WI38 (cell line): Measurements from ENCODE around the gene SORT1.
"Not testable (repeated sequence)": the region's sequence is repeated elsewhere in the genome, so short reads cannot be mapped to it uniquely, and the experiment has no call there.

ENCODE experiments used
- H3K4me3 ChIP-seq: 2 replicates; pipeline ENCODE4 v1.5.1; 2011; ENCODE audit warnings: low read depth, mild to moderate bottlenecking, control low read depth, low read length
- TF ChIP-seq, protein P1 (sequence below): IDR thresholded peaks from 2 replicates; pipeline ENCODE4 v1.5.1; 2012; ENCODE audit warnings: low read depth, mild to moderate bottlenecking, control low read depth, low read length

The SORT1 gene

DNA sequence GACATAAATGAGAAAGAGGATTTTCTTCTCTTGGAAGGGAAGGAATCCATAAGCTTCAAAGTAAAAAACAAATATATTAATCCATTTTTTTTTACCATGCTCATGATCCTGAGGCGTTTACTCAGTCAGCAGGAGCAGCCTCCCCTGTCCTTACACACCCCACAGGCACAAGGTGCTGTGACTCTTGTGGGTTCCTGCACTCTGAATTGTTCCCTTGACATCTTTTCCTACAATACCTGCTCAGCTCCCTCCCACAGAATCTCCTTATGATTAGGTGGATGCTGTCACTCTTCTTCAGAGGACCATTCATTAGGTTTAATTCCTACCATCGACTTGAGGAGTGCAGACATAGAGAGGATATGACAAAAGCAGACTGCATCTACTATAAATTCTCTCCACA, 104.7 kb downstream of the SORT1 start:
- TF ChIP-seq, protein P1, sequence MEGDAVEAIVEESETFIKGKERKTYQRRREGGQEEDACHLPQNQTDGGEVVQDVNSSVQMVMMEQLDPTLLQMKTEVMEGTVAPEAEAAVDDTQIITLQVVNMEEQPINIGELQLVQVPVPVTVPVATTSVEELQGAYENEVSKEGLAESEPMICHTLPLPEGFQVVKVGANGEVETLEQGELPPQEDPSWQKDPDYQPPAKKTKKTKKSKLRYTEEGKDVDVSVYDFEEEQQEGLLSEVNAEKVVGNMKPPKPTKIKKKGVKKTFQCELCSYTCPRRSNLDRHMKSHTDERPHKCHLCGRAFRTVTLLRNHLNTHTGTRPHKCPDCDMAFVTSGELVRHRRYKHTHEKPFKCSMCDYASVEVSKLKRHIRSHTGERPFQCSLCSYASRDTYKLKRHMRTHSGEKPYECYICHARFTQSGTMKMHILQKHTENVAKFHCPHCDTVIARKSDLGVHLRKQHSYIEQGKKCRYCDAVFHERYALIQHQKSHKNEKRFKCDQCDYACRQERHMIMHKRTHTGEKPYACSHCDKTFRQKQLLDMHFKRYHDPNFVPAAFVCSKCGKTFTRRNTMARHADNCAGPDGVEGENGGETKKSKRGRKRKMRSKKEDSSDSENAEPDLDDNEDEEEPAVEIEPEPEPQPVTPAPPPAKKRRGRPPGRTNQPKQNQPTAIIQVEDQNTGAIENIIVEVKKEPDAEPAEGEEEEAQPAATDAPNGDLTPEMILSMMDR, result no peak
- H3K4me3 ChIP-seq, result no peak overlapping the region

DNA sequence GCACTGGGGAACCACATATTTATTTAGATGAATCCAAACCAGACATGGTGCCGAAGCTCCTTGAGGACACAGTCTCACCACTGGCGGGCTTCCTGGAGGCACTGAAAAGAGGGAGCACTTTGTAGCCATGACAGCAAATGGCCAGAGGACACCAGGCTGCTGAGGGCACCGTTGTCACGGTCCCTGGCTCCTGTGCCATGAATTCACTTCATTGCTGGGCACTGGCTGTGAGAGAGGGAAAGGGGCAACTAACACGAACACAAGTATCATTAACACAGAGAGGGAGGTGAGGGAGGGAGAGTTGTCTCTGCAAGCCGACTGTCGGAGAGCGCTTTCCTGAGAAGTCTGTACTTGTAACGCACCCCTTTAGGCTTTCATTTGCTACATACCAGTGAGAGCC, 105.4 kb downstream of the SORT1 start:
- TF ChIP-seq, protein P1, result no peak
- no peak overlapping the region for H3K4me3 ChIP-seq

DNA sequence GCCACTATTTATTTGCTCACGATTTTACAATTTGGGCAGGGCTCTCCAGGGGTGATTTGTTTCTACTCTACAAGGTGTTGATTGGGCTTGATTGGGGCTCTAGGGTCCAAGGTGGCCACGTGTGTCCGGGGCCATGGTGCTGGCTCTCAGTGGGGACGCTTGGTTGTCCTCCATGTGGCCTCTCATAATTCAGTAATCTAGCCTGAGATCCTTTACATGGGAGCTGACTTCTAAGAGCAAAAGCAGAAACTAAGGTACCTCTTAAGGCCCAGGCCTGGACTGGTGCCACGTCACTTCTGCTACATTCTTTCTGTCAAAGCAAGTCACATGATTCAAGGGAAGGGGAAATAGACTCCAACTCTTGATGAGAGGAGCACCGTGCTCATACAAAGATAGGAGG, 106.7 kb downstream of the SORT1 start:
- TF ChIP-seq, protein P1, result no peak
- H3K4me3 ChIP-seq, result no peak overlapping the region

DNA sequence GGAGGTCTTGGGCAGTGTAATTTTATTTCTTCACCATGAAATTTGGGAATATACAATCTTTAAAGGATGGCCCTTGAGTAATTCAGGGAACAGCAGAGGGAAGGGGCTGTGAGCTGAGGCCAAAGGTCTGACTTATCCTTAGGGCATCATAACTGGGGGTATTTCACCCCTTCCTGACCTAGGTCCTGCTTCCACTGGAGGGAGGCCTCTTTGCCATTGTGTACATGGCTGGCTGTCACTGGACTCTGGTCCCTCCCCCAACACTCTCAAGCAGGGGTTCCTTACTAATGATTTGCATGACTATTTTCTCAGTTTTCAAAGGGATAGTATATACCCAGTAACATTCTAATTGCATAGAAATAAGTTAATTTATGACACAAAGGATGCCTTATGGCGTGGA, 107.6 kb downstream of the SORT1 start:
- TF ChIP-seq, protein P1, result no peak
- no peak overlapping the region for H3K4me3 ChIP-seq

DNA sequence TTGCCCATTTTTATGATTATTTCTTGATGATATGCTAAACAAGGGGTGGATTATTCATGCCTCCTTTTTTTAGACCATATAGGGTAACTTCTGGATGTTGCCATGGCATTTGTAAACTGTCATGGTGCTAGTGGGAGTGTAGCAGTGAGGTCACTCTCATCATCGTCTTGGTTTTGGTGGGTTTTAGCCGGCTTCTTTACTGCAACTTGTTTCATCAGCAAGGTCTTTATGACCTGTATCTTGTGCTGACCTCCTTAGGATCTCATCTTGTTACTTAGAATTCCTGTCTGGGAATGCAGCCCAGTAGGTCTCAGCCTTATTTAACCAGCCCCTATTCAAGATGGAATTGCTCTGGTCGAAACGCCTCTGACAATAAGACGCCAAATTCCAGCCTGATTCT, 111.0 kb downstream of the SORT1 start:
- not testable (repeated sequence) for H3K4me3 ChIP-seq

DNA sequence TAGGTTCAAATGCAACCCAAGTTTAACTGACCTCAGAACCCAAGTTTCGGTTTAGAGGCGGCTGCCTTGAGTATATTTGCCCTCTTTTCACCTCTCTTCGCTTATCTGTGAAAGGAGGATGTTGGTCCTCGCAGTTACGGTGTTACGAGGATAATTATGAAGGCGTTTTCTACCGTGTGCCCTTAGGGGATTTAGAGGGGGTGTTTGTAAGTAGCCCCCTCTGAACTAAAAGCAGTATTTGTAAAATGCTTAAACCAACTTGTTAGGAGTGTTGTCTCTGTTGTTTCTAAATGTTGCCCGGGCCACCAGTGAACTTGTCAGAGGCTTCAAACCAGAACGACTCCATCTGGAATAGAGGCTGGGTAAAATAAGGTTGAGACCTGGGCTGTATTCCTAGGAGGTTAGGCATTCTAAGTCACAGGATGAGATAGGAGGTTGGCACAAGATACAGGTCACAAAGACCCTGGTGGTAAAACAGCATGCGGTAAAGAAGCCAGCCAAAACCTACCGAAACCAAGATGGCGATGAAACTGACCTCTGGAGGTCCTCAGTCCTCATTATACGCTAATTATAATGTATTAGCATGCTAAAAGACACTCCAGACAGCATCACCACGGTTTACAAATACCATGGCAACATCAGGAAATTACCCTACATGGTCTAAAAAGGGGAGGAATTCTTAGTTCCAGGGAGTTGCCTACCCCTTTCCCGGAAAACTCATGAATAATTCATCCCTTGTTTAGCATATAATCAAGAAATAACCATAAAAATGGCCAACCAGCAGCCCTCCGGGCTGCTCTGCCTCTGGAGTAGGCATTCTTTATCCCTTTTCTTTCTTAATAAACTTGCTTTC, 113.7 kb downstream of the SORT1 start:
- H3K4me3 ChIP-seq, result peak overlapping the region; percentile 87
- TF ChIP-seq, protein P1, result no peak

DNA sequence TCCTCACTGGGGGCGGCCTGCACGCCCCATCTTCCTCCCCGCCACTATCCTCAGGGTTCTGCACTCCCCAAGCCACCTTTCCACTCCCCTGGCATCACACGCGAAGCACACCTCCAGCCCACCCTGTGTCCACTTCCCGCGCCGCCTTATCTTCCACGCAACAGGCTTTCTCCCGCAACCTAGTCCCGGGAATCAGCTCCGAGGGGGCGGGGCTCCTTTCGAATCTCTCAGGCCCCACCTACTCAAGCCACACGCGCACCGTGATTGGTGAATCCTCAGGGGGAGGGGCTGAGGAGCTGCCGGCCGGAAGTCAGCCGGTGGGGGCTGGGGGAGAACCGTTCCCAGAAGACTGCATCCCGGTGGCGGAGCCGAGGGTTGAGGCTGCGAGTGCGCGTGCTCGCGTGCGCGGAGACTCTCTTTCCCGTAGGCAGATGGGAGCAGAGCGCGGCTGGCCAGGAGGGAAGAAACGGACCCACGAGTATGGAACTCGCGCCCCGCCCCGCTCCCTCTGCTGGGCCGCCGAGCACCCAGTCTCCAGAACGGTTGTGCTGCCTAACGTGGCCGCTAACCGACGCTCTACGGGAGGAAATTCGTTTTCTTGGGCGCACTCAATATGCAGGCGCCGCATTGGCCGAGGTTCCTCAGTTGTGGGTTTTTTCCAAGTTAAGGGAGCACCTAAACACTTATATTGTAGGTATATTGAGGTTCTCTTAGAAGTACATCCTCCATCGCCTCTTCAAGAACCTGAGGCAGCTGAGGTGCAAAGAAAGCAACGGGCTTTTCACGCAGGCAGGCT, 114.6 kb downstream of the SORT1 start, which contains the start of gene PSRC1:
TSS of gene PSRC1 (minus strand) at position 194 of the 796 bp plus-strand sequence.
- TF ChIP-seq, protein P1, result peak; percentile 42
- peak within 1 kb of the TSS; percentile 87 for H3K4me3 ChIP-seq
